GM18873 (cell line): ENCODE data around the gene MYH15.

Experiments used
- ATAC-seq: cut with Tn5 transposase; IDR thresholded peaks from one replicate; pipeline ENCODE4 v1.9.1; 2021; ENCODE audit warnings: mild to moderate bottlenecking, moderate library complexity, moderate number of reproducible peaks; ENCODE audit not compliant: unreplicated experiment, low FRiP score

Gene MYH15

DNA sequence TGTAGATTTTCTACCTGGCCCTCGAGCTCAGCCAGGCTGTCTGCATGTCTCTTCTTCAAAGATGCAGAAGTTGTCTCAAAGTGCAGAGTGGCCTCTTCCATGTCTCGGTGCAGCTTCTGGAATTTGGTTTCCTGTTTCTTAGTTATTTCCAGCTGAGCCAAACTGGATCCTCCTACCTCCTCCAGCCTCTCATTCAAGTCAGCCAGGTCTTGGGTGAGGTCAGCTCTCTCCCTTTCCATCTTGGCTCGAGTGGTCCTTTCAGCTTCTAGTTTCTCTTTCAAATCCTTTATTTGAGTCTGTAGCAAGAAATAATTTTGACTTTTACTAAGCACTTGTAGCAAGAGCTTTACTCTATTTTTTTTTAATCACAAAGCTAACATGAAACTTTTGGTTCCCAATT, 81.8 kb downstream of the MYH15 start:
- no peak for ATAC-seq

DNA sequence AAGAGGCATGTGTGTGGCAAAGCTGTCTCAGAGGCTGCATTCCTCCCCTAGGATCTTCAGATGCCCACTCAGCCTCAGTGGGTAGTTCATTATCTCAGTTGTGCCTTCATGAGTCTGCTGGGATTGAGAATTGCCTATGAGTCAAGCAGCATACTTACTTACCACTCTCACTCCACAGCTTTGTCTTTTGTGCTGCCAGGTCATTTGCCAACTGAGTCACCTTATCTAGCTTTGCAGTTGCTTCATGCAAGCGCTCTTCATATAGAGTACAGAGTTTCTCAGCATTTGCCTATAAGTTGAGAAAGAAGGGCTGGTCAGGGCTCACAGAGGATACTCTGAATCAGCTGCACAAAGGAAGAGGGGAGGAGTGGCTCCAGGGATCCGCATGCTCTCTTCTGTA, 89.5 kb downstream of the MYH15 start:
- ATAC-seq: no peak

DNA sequence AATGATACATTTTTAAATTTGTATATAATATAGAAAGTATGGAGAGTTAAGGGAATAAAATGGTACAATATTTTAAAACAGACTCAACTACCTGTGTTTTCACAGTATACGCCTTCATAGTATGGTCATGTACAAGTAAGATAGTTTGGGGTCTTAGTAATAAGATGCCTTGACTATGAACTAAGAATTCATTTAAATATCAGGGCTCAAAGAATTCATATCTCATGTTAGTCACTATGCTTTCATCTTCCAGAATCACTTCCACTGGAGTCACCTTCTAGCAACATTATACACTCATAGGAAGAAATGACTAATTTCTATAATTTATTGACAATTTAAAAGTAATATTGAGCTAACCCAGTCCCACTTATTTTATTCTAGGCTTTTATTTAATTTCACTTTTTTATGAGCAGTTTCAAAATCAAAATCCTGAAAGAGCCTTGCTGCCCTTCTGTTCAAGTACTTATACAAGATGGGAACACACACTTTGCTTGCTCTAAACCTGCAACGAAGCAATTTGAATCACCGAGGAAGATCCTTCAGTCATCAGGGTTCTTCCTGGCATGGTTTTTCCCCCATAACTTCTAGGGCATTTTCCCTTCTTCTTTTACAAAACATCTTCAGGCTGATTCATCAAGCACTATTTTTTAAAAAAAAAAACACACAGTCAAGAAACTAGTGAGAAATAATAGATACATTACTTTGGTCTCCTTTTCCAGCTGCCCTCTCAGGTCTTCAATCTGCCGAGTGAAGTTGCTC, 94.1 kb downstream of the MYH15 start:
- no peak for ATAC-seq

DNA sequence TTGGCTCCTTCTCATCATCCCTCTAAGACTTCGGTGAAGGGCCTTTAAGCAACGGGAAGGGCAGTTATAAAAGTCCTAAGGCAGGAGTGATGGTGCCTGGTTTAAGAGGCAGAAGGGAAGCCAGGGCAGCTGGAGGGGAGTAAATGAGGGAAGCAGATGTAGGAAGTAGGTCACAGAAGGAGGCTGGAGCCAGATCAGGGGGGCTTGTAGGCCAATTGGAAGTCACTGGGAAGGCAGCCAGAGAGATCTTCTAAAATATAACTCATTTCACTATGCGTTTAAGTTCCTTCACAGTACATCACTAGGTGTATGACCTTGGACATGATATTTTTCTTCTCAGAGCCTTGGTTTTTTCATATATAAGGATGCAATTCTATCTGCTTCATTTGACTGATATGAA, 94.7 kb downstream of the MYH15 start:
- no peak for ATAC-seq

DNA sequence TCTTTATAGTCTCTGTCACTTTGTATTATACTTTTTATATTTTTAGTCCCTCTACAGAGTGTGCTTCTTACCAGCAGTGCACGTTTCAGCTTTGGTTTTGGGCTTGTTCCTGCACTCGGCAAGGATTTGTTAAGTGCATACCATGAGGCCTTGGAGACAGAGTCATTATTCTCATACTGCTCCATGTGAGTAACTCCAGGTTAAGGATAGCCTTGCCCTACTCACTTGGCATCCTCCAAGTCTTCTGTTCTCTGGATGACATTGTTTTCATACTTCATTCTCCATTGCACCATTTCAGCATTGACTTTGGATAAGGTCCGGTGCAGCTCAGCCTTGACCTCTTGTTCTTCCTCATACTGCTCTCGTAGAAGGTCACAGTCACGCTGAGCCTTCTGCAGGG, 96.4 kb downstream of the MYH15 start:
- no peak for ATAC-seq

DNA sequence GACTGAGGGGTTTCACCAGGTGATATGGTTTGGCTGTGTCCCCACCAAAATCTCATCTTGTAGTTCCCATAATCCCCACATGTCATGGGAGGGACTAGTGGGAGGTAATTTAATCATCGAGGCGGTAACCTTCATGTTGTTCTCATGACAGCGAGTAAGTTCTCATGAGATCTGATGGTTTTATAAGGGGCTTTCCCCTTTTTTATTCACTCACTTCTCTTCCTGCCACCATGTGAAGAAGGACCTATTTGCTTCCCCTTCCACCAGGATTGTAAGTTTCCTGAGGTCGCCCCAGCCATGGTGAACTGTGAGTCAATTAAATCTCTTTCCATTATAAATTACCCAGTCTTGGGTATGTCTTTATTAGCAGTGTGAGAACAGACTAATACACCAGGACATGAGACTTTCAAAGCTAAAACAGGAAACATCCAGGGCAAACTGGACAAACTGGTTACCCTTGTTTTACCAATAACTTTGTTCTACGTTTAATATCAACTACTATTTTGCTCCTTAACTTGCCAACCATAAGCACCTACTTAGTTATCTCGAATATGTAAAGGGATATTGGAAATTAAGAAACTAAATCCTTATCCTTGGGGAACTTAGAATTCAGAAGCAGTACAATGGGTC, 98.2 kb downstream of the MYH15 start:
- ATAC-seq: no peak

DNA sequence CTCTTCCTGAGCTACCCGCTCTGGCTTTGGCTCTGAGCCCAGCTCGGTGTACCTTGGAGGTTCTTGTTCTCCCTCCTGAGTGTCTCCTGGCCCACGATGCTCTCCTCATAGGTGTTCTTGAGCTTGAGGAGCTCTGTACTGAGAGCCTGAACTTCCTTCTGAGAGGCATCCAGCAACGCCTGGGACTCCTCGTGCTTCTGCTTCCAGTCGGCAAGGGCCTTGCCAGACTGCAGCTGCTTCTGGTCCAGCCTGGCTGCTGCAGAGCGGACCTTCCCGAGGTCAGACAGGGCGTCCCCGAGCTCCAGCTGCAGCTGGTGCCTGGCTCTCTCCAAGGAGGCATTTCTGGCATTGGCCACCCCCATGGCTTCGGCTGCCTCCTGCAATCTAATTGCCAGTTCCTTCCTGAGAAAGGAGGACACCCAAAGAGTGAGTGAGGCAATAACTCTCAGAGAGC, 99.8 kb downstream of the MYH15 start:
- no peak for ATAC-seq

DNA sequence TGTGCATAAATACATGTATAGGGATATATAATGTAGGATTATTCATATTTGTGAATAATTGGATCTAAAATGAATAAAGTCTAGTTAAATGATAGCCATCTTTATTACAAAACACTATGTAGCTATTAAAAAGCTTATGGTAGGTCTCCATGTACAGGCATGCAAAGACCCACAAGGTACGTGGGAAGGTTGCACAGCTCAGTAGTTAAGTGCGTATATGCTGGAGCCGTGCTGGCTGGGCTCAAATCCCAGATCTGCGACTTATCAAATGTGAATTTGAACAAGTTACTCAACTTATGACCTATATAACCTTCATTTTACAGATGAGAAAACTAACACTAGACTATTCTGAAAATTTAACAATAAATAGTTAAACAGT, 100.6 kb downstream of the MYH15 start:
- no peak for ATAC-seq

DNA sequence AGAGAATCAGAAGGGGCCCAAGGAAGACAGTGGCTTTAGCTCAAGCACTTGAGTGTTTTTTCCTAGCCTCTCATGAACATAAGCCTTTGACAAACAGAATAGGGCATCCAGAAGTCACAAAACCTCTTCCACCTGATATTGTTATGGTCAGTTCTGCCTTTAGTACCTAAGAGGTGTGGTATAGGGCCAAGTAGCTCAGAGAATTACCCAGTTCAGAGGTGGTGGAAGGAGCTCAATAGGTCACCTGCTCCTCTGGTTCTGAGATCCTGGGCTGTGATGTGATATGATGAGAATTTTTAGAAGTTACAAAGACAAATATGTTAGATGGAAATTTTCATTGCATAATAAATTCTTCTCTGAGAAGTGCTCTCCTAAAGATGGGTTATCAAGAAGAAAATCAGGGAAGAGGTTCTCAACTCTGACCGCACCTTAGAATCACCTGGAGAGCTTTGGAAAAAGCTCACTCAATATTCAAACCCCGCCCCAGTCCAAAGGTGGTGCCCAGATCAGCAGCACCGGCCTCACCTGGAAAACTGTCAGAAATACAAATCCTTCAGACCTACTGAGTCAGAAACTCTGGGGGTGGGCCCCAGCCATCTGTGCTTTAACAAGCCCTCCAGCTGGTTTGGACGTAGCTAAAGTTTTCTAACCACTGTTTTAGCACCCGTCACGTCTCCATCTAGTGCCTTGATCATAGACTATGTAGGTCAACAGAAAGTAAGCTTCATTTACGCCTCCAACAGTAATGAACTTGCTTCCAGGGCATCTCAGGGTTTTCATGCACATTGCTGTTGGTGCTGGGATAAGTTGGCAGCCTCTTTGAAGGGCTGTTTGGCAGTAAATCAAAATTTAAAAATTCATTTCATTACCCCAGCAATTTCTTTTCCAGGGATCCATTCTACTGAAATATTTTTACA, 101.3 kb downstream of the MYH15 start:
- ATAC-seq: no peak

DNA sequence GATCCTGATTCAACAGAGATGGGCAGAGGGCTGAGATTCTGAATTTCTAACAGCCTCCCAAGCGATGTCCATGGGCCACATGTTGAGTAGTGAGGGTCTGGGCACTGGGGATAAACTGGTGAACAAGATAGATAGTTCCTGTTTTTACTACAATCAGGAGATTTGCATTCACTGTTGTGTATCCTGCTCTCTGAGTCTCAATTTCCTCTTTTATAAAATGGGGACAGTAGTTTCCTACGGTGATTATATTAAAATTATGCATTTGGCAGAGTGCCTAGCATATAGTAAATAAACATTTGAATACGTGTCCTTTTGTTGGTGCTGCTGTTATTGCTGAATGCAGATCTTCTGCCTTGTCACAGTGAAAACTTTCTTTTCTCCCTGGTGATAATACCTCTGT, 102.5 kb downstream of the MYH15 start:
- no peak for ATAC-seq

DNA sequence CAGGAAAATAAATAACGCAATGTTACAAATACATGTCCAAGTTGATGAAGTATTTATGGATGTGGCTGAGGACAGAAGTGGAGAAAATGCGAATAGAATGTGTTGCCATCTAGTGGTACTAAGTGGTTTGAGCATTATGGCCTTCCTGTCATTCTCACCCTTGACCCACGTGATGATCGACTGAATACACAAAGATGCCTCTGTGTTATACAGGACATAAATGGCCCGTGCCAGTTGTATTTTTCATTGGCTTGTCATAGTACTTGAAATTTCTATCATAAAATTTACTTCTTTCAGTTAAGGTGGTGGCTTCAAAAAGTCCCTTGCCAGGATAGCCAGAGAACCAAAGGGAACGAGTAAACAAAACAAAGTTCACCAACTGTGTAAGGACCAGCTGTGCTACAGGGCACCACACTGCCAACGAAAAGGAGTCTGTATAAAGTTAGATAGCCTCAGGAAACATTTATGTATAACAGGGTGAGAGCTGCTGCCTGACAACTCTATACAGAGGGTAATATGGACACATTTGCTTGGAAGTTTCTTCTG, 103.7 kb downstream of the MYH15 start:
- peak; percentile 90 for ATAC-seq

DNA sequence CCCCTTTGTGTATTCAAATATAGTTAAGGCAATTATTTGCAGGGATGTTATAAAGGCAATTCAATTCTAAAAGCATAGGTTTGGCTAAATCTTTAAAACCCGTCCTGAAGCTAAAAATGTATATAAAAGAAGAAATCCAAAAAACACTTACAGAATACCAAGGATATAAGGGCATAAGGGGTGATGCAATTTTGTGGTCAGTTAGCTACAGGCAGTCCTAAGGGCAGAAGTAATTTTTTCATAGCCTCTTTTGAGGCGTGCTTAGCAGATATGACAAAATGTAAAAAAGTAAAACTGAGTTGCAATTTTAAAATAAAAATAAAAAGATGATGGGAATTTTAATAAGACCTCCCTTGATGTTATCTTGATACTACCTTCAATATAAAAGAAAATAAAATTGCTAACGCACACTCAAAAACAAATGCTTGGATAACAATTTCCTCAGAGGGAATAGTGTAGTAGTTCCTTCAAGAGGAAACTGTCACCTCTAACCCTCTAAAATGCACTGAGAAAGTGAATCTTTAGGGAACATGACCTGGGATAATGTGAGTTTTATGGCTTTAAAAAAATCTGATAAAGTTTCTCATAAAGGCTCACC, 104.2 kb downstream of the MYH15 start:
- no peak for ATAC-seq

DNA sequence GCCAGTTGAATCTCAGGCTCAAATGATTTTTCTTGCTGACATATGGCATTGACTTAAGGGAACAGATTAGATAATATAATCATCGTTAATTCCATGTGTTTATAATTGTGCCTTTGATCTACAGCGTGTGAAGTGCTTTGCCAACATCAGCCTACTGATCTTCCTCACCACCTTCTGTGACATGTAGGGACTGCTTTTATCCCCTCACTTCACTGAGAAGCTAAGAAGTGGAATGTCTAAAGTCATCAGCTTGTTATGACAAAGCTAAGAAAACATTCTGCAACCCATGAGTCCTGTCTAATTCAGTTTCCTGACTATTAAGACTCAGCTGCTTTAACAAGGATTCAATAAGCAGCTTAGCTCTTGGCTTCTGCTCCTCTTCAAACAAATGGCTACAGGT, 106.0 kb downstream of the MYH15 start:
- no peak for ATAC-seq

DNA sequence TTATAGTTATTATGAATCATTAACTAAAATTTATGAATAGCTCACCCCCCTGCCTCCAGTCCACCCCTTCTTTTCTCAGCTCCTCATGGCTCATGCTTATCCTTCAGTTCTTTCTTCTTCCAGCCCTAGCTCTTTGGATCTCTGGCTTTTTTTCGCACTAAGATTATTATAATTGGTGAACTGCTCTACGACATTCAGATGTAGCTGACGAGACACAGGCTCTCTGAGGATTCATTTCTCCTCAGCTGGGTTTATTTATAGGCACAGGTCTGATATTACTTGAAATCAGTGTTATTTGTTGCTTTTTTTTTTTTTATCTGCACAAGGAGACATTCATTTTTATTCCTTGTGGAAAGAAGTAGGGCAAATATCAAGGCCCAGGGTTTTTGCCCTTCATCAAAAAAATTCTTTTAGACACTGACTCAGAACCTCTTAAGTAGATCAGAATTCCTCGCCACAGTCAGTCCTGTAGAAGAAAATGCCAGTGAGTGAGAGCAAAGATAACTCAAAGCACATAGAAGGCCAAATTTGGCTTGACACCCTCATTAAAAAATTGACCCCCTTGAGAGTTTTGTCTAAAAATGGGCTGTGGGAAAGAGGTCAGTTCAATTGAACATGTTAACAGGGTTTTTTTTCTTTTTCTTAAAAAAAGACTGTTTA, 106.6 kb downstream of the MYH15 start:
- ATAC-seq: no peak

DNA sequence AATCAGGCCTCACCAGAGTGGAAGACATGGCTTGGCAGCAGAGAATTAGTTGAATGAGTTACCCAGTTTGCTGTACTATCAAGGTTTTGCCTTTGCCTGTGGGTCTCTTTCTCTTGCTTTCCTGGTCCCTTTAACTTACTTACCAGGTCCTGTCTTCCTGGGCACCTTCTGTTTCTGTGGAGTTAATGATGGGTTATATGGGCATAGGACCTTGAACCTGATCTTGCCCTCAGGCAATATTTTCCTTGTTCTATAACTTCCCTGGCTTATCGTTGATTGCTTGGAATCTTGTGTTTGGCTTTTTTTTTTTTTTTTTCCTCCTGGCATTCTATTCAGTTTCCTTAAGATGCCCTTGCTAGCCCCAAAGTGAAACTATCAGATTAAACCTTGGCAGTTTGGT, 107.2 kb downstream of the MYH15 start:
- no peak for ATAC-seq

DNA sequence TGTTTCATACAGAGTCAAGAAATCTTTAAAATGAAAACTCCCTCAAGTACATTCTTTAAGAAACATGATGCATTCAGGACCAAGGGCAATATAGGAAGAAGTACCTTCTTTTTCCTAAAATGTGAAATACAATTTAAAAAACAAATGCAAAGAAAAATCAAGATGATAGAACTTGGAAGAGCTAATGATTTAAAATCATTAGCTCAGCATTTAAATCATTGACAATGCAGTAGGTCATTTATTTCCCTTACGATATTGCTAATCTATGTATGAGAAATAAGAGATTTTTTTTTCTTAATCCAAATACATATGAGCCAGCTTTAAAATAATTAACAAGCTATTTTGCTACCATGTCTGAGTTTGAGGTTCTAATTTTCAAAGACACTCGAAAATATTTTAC, 108.6 kb downstream of the MYH15 start:
- no peak for ATAC-seq

DNA sequence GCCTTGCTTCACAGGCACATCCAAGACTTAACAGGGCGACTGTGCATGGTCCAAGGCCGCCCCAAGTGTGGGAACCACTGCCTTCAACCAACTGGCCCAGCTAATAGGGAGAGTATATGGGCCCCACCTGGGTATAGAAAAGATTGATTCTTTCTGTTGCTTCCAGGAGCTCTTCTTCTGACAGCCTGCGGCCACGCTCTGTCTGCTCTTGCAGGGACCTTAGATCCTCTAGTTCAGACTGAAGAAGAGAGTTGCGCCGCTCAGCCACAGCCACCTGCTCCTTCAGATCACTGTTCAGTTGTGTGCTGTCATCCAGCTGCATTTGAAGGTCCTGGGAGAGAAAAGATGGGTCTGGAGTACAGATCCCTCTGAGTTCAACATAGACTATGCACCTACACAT, 111.9 kb downstream of the MYH15 start:
- no peak for ATAC-seq

DNA sequence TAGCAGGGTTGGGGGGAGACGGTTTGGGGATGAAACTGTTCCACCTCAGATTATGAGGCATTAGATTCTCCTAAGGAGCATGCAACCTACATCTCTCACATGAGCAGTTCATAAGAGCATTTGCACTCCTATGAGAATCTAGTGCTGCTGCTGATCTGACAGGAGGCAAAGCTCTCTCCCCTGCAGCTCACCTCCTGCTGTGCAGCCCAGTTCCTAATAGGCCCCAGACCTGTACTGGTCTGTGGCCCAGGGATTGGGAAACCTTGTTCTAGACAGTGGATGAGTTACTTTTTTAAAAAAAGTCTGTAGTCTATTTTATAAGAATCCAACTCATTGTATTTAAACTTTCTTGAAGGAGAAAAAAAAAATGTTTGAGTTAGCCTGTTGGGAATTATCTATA, 114.1 kb downstream of the MYH15 start:
- ATAC-seq: no peak

DNA sequence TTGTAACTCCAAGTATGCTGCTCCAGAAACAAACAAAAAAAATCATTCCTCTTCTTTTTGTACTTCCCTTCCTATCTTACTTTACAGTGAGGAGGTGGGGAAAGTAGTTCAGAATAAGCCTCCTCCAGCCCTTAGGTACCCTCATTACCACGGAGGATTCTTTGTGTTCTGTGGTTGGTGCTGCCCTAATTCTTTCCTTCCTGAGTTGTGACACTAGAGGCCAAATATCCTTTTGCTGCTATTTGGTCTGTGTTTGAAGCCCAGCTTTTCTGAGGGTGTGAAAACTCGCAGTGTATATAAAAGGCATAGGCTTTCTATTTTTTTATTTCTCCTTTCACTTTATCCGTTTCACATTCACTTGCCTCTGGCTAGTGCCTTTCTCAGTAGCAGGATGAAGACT, 115.8 kb downstream of the MYH15 start:
- no peak for ATAC-seq

DNA sequence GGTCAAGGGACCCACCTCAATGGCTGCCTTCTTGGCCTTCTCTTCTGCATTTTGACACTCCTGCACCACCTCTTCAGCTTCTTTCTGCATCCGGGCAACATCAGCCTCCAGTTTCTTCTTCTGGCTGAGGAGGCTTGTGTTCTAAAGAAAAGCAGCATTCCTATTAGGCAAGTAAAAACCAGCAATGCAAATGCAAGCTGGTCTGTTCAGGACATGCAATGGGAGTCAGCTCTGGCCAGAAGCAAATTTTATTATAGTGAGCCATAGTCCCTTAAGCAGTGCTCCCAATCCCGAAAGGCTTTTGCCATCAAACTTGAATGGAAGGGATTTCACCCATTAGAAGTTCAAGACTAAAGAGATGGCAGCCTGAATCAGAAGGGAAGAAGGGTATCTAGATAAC, 116.4 kb downstream of the MYH15 start:
- ATAC-seq: no peak
